Spleen (tissue), 11 donors: Measurements from ENCODE around the gene ACKR2. TPM values are rescaled to one million over a fixed set of nuclear protein-coding genes. Genes with fewer than 3 reads are reported as not detected.

Source experiments
- DNase-seq: peaks from one replicate; pipeline ENCODE4 v3.0.0-alpha.2; 2020
- H3K27ac ChIP-seq, 8 donors: fragments of 200-600 bp; sonication (generic) in 7 of 8; 1 replicate in 4 of 8; 2 replicates in 4 of 8; pipeline versions ENCODE4 v1.5.0 to v1.8.0; 2016 to 2021; ENCODE audit warnings: inconsistent platforms in 4 of 8, mild to moderate bottlenecking in 4 of 8, moderate library complexity in 1 of 8
- H3K27me3 ChIP-seq, 7 donors: fragments of 200-600 bp; sonication (generic) in 6 of 7; replicated peaks in 1 of 7; 1 replicate in 4 of 7; 2 replicates in 3 of 7; pipeline versions ENCODE4 v1.5.0 to v1.8.0; 2016 to 2021; ENCODE audit warnings: inconsistent platforms in 3 of 7, mild to moderate bottlenecking in 1 of 7
- H3K36me3 ChIP-seq, 6 donors: fragments of 200-600 bp; sonication (generic) in 5 of 6; 1 replicate in 4 of 6; 2 replicates in 2 of 6; pipeline versions ENCODE4 v1.5.0 to v1.8.0; 2016 to 2021; ENCODE audit warnings: inconsistent platforms in 2 of 6
- H3K4me1 ChIP-seq, 6 donors: fragments of 200-600 bp; sonication (generic) in 5 of 6; 1 replicate in 3 of 6; 2 replicates in 3 of 6; pipeline versions ENCODE4 v1.5.0 to v1.8.0; 2016 to 2021; ENCODE audit warnings: inconsistent platforms in 3 of 6
- H3K4me3 ChIP-seq, 8 donors: fragments of 200-600 bp; sonication (generic) in 7 of 8; 1 replicate in 4 of 8; 2 replicates in 4 of 8; pipeline versions ENCODE4 v1.5.0 to v1.8.0; 2016 to 2021; ENCODE audit warnings: inconsistent platforms in 4 of 8, mild to moderate bottlenecking in 4 of 8, moderate library complexity in 2 of 8
- H3K9me3 ChIP-seq, 8 donors: fragments of 200-600 bp; sonication (generic) in 7 of 8; 1 replicate in 4 of 8; 2 replicates in 4 of 8; pipeline versions ENCODE4 v1.5.0 to v1.8.0; 2016 to 2021; ENCODE audit warnings: inconsistent platforms in 4 of 8
- POLR2A ChIP-seq, 3 donors: fragments of 450-650 bp; IDR thresholded peaks; one replicate each; pipeline ENCODE4 v1.5.1; 2017; ENCODE audit warnings: antibody characterized with exemption in 3 of 3, mild to moderate bottlenecking in 1 of 3
- POLR2AphosphoS5 ChIP-seq, 3 donors: sonication (generic); formaldehyde crosslinking; IDR thresholded peaks; one replicate each; pipeline ENCODE4 v1.5.1; 2017; ENCODE audit warnings: antibody characterized with exemption in 3 of 3
- WGBS, 5 donors: extraction: QIAGEN DNeasy Blood & Tissue Kit in 3 of 5; methylation state at CpG; one replicate each; pipeline versions ENCODE4 v1.1.5 to v1.1.7; 2013 to 2018; 5-methylcytosine and 5-hydroxymethylcytosine counted together
- intact Hi-C: fragments of 100-400 bp; cut with DNase I; formaldehyde crosslinking; loops from one replicate; pipeline ENCODE4 v1.15.0; 2023; ENCODE audit warnings: low total_unique reads
- polyA plus RNA-seq, 3 donors: library from polyadenylated mRNA; stranded (reverse); fragments of 200-250 nt; gene quantifications; one replicate each; pipeline ENCODE4 v1.2.1, GENCODE V29; 2013
- total RNA-seq, 7 donors: library from RNA; depleted of rRNA in 3 of 7; stranded (reverse); fragments of >200 nt in 3 of 7; fragmentation: NEBNext Ultra II Directional in 4 of 7; extraction: Animal tissue kit (Norgen Biotek cat#: 25700) in 4 of 7; gene quantifications; one replicate each; pipeline versions ENCODE4 v1.1.0 to v1.2.1, GENCODE V29; 2016 to 2021
- TF ChIP-seq, protein P1 (sequence below), 11 experiments: fragments of 200-600 bp in 7 of 11; fragments of 450-650 bp in 4 of 11; sonication (generic) in 4 of 11; IDR thresholded peaks in 8 of 11; conservative IDR thresholded peaks in 3 of 11; 1 replicate in 7 of 11; 2 replicates in 4 of 11; pipeline versions ENCODE4 v1.4.0 to v1.8.0; 2016 to 2021; ENCODE audit warnings: antibody characterized with exemption in 11 of 11, inconsistent platforms in 4 of 11, mild to moderate bottlenecking in 1 of 11
- donor health status: healthy with polysubstance abuse.
- donor health status: DM: no; HTN: no; CAD: no; lungs with moderate emphysema.
- donor health status: DM: no; HTN: no; CAD: no.
- donor health status: Bipolar disorder and iron deficiency.
- donor health status: healthy.
- donor health status: DM: no; HTN: no; CAD: no.
- donor health status: DM: yes; HTN: yes; CAD: no.

The ACKR2 gene
- total and polyA plus RNA-seq, 10 donors: 0.17 to 4.4 (median 0.94) TPM

DNA sequence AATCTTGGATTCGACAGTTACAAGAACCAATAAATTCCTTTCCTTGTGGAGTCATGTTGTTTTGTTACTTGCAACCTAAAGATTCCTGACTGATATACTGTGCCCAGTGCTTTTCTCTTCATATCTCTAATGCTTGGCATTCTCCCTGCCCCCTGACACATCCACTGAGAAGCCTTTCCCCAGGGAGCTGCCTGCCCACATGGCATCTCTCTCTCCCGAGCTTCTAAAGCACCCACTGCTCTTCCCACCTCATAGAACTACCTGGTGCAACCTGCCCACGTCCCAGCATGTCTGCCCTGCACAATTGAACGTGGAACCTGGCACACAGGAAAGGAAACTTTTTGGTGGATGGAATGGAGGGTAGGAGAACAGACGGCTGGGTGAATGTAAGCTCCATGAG lies 59.6 kb downstream of the ACKR2 start:
- intact Hi-C loops: no loop called here
- Histone ChIP-seq H3K27me3 (no peaks in the 10 kb centered on the region), H3K27ac (no peak overlapping the region), H3K4me3 (no peak overlapping the region), H3K9me3 (no peaks in the 10 kb centered on the region), H3K36me3 (no peaks in the 10 kb centered on the region), H3K4me1 (no peaks in the 10 kb centered on the region)
- no peak for TF ChIP-seq POLR2AphosphoS5 (IDR thresholded peaks at IDR 0.05)
- TF ChIP-seq POLR2A (IDR thresholded peaks at IDR 0.05): no peak
- TF ChIP-seq, protein P1, sequence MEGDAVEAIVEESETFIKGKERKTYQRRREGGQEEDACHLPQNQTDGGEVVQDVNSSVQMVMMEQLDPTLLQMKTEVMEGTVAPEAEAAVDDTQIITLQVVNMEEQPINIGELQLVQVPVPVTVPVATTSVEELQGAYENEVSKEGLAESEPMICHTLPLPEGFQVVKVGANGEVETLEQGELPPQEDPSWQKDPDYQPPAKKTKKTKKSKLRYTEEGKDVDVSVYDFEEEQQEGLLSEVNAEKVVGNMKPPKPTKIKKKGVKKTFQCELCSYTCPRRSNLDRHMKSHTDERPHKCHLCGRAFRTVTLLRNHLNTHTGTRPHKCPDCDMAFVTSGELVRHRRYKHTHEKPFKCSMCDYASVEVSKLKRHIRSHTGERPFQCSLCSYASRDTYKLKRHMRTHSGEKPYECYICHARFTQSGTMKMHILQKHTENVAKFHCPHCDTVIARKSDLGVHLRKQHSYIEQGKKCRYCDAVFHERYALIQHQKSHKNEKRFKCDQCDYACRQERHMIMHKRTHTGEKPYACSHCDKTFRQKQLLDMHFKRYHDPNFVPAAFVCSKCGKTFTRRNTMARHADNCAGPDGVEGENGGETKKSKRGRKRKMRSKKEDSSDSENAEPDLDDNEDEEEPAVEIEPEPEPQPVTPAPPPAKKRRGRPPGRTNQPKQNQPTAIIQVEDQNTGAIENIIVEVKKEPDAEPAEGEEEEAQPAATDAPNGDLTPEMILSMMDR (IDR thresholded peaks at IDR 0.05 in 8 of 11, conservative IDR thresholded peaks at IDR 0.05 in 3 of 11): no peak
- no peak for DNase-seq
- WGBS, 5 donors: 68 to 81% (median 76%) methylated on average over 5 of the region's 5 CpGs

DNA sequence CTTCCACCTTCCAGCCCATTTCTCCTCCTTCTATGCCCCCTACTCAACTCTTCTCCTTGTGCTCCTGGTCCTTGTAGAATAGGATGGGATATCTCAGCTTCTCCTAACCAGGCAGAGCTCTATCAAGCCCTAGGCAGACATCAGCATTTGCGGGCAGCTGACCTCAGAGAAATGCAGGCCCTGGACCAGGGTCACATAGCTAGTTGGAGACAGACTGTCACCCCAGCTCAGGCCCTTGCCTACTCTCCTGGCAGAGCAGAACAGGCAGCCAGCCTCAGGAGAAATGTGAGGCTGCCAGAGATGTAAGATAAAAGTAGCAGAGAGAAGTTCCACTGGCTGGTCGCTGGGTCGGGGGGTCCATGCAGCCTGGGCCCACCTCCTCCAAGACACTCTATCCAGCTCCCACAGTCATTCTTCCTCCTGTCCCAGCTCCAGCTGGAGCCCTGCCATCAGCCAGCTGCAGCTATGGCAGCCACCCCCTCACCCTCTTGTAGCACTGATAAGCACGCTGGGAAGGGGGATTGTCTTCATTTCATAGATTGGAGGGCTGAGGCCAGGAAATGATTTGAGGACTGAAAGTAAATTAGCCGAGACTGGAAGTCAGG lies 62.4 kb downstream of the ACKR2 start:
- no peak for DNase-seq
- no peak overlapping the region for H3K27ac ChIP-seq
- WGBS, 5 donors: 60 to 75% (median 67%) methylated on average over 5 of the region's 5 CpGs

DNA sequence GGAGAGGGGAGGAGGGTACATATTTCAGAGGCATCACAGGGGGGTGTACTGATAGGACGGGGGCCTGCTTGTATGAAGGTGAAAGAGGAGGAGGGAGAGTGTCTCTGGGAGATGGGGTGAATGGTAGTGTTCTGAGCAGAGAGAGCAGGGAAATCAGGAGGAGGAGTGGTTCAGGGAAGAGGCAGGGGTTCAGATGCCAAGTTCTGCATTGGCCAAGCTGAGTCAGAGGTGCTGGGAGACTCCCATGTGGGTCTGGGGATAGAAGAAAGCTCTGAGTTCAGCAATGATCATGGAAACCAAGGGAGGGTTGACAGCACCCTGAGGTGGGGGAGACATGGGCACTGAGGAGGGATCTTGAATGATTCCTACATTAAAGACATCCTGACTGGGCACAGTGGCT lies 63.5 kb downstream of the ACKR2 start:
- H3K9me3 ChIP-seq: no peaks in the 10 kb centered on the region
- H3K4me3 ChIP-seq: no peak overlapping the region
- H3K4me1 ChIP-seq: no peaks in the 10 kb centered on the region
- WGBS, 5 donors: 83 to 90% (median 85%) methylated on average over 1 of the region's 1 CpG
- H3K36me3 ChIP-seq: no peaks in the 10 kb centered on the region
- no peak overlapping the region for H3K27ac ChIP-seq
- H3K27me3 ChIP-seq: no peaks in the 10 kb centered on the region
- TF ChIP-seq POLR2AphosphoS5 (IDR thresholded peaks at IDR 0.05) (no peak), POLR2A (IDR thresholded peaks at IDR 0.05) (no peak)
- TF ChIP-seq, protein P1 (IDR thresholded peaks at IDR 0.05 in 8 of 11, conservative IDR thresholded peaks at IDR 0.05 in 3 of 11): no peak
- intact Hi-C loops: no loop called here
- no peak for DNase-seq

More for the DNA sequence above, 62.4 kb downstream of the ACKR2 start:
- Histone ChIP-seq H3K27me3 (no peaks in the 10 kb centered on the region), H3K9me3 (no peaks in the 10 kb centered on the region), H3K4me1 (no peaks in the 10 kb centered on the region), H3K4me3 (no peak overlapping the region), H3K36me3 (no peaks in the 10 kb centered on the region)
- intact Hi-C loops: no loop called here
- no peak for TF ChIP-seq POLR2AphosphoS5 (IDR thresholded peaks at IDR 0.05)
- no peak for TF ChIP-seq POLR2A (IDR thresholded peaks at IDR 0.05)
- TF ChIP-seq, protein P1 (IDR thresholded peaks at IDR 0.05 in 8 of 11, conservative IDR thresholded peaks at IDR 0.05 in 3 of 11): no peak

DNA sequence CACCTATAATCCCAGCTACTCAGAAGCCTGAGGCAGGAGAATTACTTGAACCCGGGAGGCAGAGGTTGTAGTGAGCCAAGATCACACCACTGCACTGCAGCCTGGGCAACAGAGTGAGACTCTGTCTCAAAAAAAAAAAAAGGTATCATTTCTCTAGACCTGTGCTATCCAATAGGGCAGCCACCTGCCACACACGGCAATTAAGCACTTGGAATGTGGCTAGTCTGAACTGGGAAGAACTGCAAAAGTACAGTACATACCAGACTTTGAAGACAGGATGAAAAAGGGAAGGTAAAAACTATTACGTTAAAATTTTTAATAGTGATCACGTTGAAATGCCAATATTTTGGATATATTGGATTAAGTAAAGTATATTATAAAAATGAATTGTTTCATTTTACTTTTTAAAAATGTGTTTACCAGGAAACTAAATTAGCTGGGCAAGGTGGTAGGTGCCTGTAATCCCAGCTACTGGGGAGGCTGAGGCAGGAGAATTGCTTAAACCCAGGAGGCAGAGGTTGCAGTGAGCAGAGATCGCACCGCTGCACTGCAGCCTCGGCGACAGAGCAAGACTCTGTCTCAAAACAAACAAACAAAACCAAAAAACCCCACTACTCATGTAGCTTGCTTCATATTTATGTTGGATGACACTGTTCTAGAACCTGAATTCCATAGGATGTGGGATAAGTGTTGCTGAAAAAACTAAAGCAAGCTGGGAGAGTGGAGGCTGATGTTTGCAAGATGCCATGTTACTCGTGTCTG lies 64.2 kb downstream of the ACKR2 start:
- Histone ChIP-seq H3K36me3 (no peaks in the 10 kb centered on the region), H3K4me3 (no peak overlapping the region), H3K4me1 (no peaks in the 10 kb centered on the region), H3K27ac (no peak overlapping the region), H3K27me3 (no peaks in the 10 kb centered on the region), H3K9me3 (no peaks in the 10 kb centered on the region)
- intact Hi-C loops: no loop called here
- DNase-seq: no peak
- TF ChIP-seq, protein P1 (IDR thresholded peaks at IDR 0.05 in 8 of 11, conservative IDR thresholded peaks at IDR 0.05 in 3 of 11): no peak
- no peak for TF ChIP-seq POLR2A (IDR thresholded peaks at IDR 0.05)
- TF ChIP-seq POLR2AphosphoS5 (IDR thresholded peaks at IDR 0.05): no peak
- 78 to 85% (median 84%) methylated on average over 9 of the region's 9 CpGs for WGBS, 5 donors
